Measurements from ENCODE around the gene HCN2.

Gene HCN2

GRCh38 chr19:615619-616018 lies 25.9 kb downstream of the HCN2 start:
- no peak overlapping the region for H3K4me2 ChIP-seq (ENCODE audit: low read length, poor library complexity, severe bottlenecking)

GRCh38 chr19:616062-616700 lies 26.5 kb downstream of the HCN2 start:
- Histone ChIP-seq H3K23ac (ENCODE audit: low read length in 2 of 2) (no peak overlapping the region), H3K79me1 (replicated peaks; ENCODE audit: low read length, poor library complexity, severe bottlenecking) (peaks cover 12% of the 10 kb centered on the region), H3K27ac (ENCODE audit: low read length, poor library complexity, severe bottlenecking) (no peak overlapping the region), H3K36me3 (ENCODE audit: control insufficient read depth in 1 of 2, insufficient read depth in 2 of 2, low read depth in 1 of 2, low read length in 2 of 2) (peaks cover 18 to 80% of the 10 kb centered on the region in 2 experiments), H4K8ac (ENCODE audit: low read length) (no peak overlapping the region), H3K4me2 (ENCODE audit: low read length, poor library complexity, severe bottlenecking) (no peak overlapping the region), H2BK15ac (ENCODE audit: low read depth, poor library complexity, severe bottlenecking) (no peak overlapping the region), H2BK12ac (ENCODE audit: low read length in 2 of 2) (no peak overlapping the region), H3K9ac (ENCODE audit: low read length) (no peak overlapping the region), H4K91ac (ENCODE audit: low read length) (no peak overlapping the region), H3K18ac (ENCODE audit: low read depth in 1 of 2, low read length in 2 of 2) (no peak overlapping the region), H3K4me1 (ENCODE audit: control insufficient read depth, insufficient read depth, low read depth, low read length) (peaks cover 15% of the 10 kb centered on the region), H2BK120ac (ENCODE audit: low read depth, low read length) (no peak overlapping the region), H3K27me3 (ENCODE audit: control insufficient read depth in 1 of 2, insufficient read depth in 1 of 2, low read length in 2 of 2) (peaks cover 0 to 4% of the 10 kb centered on the region in 2 experiments), H3K4ac (ENCODE audit: low read depth in 1 of 2, low read length in 2 of 2) (no peak overlapping the region), H2BK5ac (ENCODE audit: low read depth, low read length, poor library complexity, severe bottlenecking) (no peak overlapping the region), H2AFZ (ENCODE audit: low read depth, low read length) (no peak overlapping the region), H3K4me3 (ENCODE audit: insufficient read depth in 1 of 2, low read depth in 1 of 2, low read length in 2 of 2) (no peak overlapping the region), H3K14ac (ENCODE audit: low read length in 2 of 2) (no peak overlapping the region), H3K9me3 (ENCODE audit: control insufficient read depth, low read length) (no peaks in the 10 kb centered on the region), H2AK5ac (ENCODE audit: low read length, severe bottlenecking) (no peak overlapping the region)
- 83% methylated on average over 46 of the region's 97 CpGs for WGBS
- no peak for DNase-seq

More at GRCh38 chr19:615619-616018, 25.9 kb downstream of the HCN2 start:
- Histone ChIP-seq H3K4me3 (ENCODE audit: insufficient read depth in 1 of 2, low read depth in 1 of 2, low read length in 2 of 2) (no peak overlapping the region), H3K9me3 (ENCODE audit: control insufficient read depth, low read length) (no peaks in the 10 kb centered on the region), H3K18ac (ENCODE audit: low read depth in 1 of 2, low read length in 2 of 2) (no peak overlapping the region), H2AK5ac (ENCODE audit: low read length, severe bottlenecking) (no peak overlapping the region), H3K79me1 (replicated peaks; ENCODE audit: low read length, poor library complexity, severe bottlenecking) (peaks cover 12% of the 10 kb centered on the region), H2BK120ac (ENCODE audit: low read depth, low read length) (no peak overlapping the region), H2BK12ac (ENCODE audit: low read length in 2 of 2) (no peak overlapping the region), H3K36me3 (ENCODE audit: control insufficient read depth in 1 of 2, insufficient read depth in 2 of 2, low read depth in 1 of 2, low read length in 2 of 2) (peaks cover 18 to 76% of the 10 kb centered on the region in 2 experiments), H3K23ac (ENCODE audit: low read length in 2 of 2) (no peak overlapping the region), H2AFZ (ENCODE audit: low read depth, low read length) (no peak overlapping the region), H3K9ac (ENCODE audit: low read length) (no peak overlapping the region), H3K4ac (ENCODE audit: low read depth in 1 of 2, low read length in 2 of 2) (no peak overlapping the region), H2BK15ac (ENCODE audit: low read depth, poor library complexity, severe bottlenecking) (no peak overlapping the region), H4K8ac (ENCODE audit: low read length) (no peak overlapping the region), H2BK5ac (ENCODE audit: low read depth, low read length, poor library complexity, severe bottlenecking) (no peak overlapping the region), H3K14ac (ENCODE audit: low read length in 2 of 2) (no peak overlapping the region), H3K27ac (ENCODE audit: low read length, poor library complexity, severe bottlenecking) (no peak overlapping the region), H3K4me1 (ENCODE audit: control insufficient read depth, insufficient read depth, low read depth, low read length) (peaks cover 19% of the 10 kb centered on the region), H4K91ac (ENCODE audit: low read length) (no peak overlapping the region), H3K27me3 (ENCODE audit: control insufficient read depth in 1 of 2, insufficient read depth in 1 of 2, low read length in 2 of 2) (peaks cover 0 to 4% of the 10 kb centered on the region in 2 experiments)
- no peak for DNase-seq
- whole genome bisulfite sequencing = 85% methylated on average over 18 of the region's 33 CpGs

- no peak for DNase-seq
- Histone ChIP-seq H2AK5ac (ENCODE audit: low read length, severe bottlenecking) (no peak overlapping the region), H3K14ac (ENCODE audit: low read length in 2 of 2) (no peak overlapping the region), H4K91ac (ENCODE audit: low read length) (no peak overlapping the region), H3K4me3 (ENCODE audit: insufficient read depth in 1 of 2, low read depth in 1 of 2, low read length in 2 of 2) (no peak overlapping the region), H3K4me2 (ENCODE audit: low read length, poor library complexity, severe bottlenecking) (no peak overlapping the region), H3K23ac (ENCODE audit: low read length in 2 of 2) (no peak overlapping the region), H3K4ac (ENCODE audit: low read depth in 1 of 2, low read length in 2 of 2) (no peak overlapping the region), H2BK12ac (ENCODE audit: low read length in 2 of 2) (no peak overlapping the region), H2BK5ac (ENCODE audit: low read depth, low read length, poor library complexity, severe bottlenecking) (no peak overlapping the region), H4K8ac (ENCODE audit: low read length) (no peak overlapping the region), H2AFZ (ENCODE audit: low read depth, low read length) (no peak overlapping the region), H2BK120ac (ENCODE audit: low read depth, low read length) (no peak overlapping the region), H3K79me1 (replicated peaks; ENCODE audit: low read length, poor library complexity, severe bottlenecking) (peaks cover 12% of the 10 kb centered on the region), H3K9ac (ENCODE audit: low read length) (no peak overlapping the region), H3K27me3 (ENCODE audit: control insufficient read depth in 1 of 2, insufficient read depth in 1 of 2, low read length in 2 of 2) (peaks cover 0 to 4% of the 10 kb centered on the region in 2 experiments), H3K36me3 (ENCODE audit: control insufficient read depth in 1 of 2, insufficient read depth in 2 of 2, low read depth in 1 of 2, low read length in 2 of 2) (peaks cover 18 to 88% of the 10 kb centered on the region in 2 experiments), H3K27ac (ENCODE audit: low read length, poor library complexity, severe bottlenecking) (no peak overlapping the region), H2BK15ac (ENCODE audit: low read depth, poor library complexity, severe bottlenecking) (no peak overlapping the region), H3K4me1 (ENCODE audit: control insufficient read depth, insufficient read depth, low read depth, low read length) (peaks cover 11% of the 10 kb centered on the region), H3K9me3 (ENCODE audit: control insufficient read depth, low read length) (no peaks in the 10 kb centered on the region), H3K18ac (ENCODE audit: low read depth in 1 of 2, low read length in 2 of 2) (no peak overlapping the region)
- WGBS = 94% methylated on average over 44 of the region's 58 CpGs
These were observed 27.3 kb downstream of the HCN2 start for GRCh38 chr19:616747-617526.

GRCh38 chr19:617551-618246 lies 28.0 kb downstream of the HCN2 start:
- peaks cover 12% of the 10 kb centered on the region for H3K79me1 ChIP-seq (replicated peaks; ENCODE audit: low read length, poor library complexity, severe bottlenecking)
- 93% methylated on average over 26 of the region's 29 CpGs for WGBS
- no peak overlapping the region for H3K14ac ChIP-seq (ENCODE audit: low read length in 2 of 2)
- no peak overlapping the region for H4K91ac ChIP-seq (ENCODE audit: low read length)
- no peak overlapping the region for H4K8ac ChIP-seq (ENCODE audit: low read length)
- no peak overlapping the region for H2BK12ac ChIP-seq (ENCODE audit: low read length in 2 of 2)
- peaks cover 0 to 4% of the 10 kb centered on the region in 2 experiments for H3K27me3 ChIP-seq (ENCODE audit: control insufficient read depth in 1 of 2, insufficient read depth in 1 of 2, low read length in 2 of 2)
- no peak overlapping the region for H2BK15ac ChIP-seq (ENCODE audit: low read depth, poor library complexity, severe bottlenecking)
- H3K4me2 ChIP-seq (ENCODE audit: low read length, poor library complexity, severe bottlenecking) = no peak overlapping the region
- H3K27ac ChIP-seq (ENCODE audit: low read length, poor library complexity, severe bottlenecking) = no peak overlapping the region
- no peak for DNase-seq
- no peak overlapping the region for H3K4me3 ChIP-seq (ENCODE audit: insufficient read depth in 1 of 2, low read depth in 1 of 2, low read length in 2 of 2)
- no peak overlapping the region for H3K18ac ChIP-seq (ENCODE audit: low read depth in 1 of 2, low read length in 2 of 2)
- H3K4ac ChIP-seq (ENCODE audit: low read depth in 1 of 2, low read length in 2 of 2) = no peak overlapping the region
- no peaks in the 10 kb centered on the region for H3K9me3 ChIP-seq (ENCODE audit: control insufficient read depth, low read length)
- no peak overlapping the region for H2BK5ac ChIP-seq (ENCODE audit: low read depth, low read length, poor library complexity, severe bottlenecking)
- no peak overlapping the region for H3K9ac ChIP-seq (ENCODE audit: low read length)
- no peak overlapping the region for H2AK5ac ChIP-seq (ENCODE audit: low read length, severe bottlenecking)
- H3K36me3 ChIP-seq (ENCODE audit: control insufficient read depth in 1 of 2, insufficient read depth in 2 of 2, low read depth in 1 of 2, low read length in 2 of 2) = peaks cover 18 to 94% of the 10 kb centered on the region in 2 experiments
- peaks cover 10% of the 10 kb centered on the region for H3K4me1 ChIP-seq (ENCODE audit: control insufficient read depth, insufficient read depth, low read depth, low read length)
- no peak overlapping the region for H3K23ac ChIP-seq (ENCODE audit: low read length in 2 of 2)
- no peak overlapping the region for H2AFZ ChIP-seq (ENCODE audit: low read depth, low read length)
- H2BK120ac ChIP-seq (ENCODE audit: low read depth, low read length) = no peak overlapping the region

All from mesenchymal stem cell (in vitro differentiated cells and primary cell).